ENCODE data around the gene FAM184B. TPM values are rescaled to one million over a fixed set of nuclear protein-coding genes. Genes with fewer than 3 reads are reported as not detected.

The FAM184B gene
- total and polyA plus RNA-seq, 2 experiments from 2014 or later = not detected

DNA sequence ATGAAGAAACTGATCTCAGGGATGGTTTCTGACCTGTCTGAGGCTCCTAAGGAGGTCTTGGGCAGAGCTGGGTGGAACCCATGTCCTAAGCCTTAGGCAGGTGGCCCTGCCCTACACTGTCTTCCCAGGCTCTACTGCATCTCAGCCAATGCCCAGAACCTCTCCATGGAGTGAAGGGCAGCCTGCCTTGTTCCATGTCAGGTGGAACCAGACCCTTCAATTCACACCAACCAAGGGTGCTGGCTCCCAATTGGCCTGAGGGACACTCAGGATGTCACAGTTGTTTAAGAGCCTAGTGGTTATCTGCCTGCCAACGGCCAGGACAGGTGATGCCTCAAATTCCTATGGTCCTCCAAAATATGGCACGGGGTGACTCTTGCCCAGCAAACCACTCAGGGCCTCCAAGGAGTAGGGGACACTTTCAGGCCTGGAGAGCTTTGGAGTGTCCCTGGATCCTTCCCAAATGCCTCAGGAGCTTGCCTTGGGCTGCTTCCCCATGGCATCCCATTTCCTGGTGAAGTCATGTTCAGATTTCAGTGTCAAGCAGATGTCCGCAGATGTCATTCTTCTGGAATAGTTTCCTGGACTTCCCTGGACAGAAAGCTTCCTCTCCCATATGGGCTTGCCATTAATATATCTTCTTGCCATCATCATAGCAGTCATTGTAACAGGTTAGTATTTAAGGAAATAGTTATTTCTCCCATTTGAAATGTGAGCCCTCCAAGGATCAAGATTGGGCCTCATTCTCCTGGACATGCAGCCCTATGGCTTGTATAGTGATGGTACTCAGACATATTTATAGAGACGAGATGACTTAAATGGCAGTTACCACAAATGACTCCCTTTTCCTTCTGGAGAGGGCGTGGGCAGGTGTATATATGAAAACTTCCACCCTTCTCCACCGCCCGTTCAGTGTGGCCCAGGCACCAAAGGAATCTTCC is 99.9 kb downstream of the FAM184B start:
- TF ChIP-seq, protein P1, sequence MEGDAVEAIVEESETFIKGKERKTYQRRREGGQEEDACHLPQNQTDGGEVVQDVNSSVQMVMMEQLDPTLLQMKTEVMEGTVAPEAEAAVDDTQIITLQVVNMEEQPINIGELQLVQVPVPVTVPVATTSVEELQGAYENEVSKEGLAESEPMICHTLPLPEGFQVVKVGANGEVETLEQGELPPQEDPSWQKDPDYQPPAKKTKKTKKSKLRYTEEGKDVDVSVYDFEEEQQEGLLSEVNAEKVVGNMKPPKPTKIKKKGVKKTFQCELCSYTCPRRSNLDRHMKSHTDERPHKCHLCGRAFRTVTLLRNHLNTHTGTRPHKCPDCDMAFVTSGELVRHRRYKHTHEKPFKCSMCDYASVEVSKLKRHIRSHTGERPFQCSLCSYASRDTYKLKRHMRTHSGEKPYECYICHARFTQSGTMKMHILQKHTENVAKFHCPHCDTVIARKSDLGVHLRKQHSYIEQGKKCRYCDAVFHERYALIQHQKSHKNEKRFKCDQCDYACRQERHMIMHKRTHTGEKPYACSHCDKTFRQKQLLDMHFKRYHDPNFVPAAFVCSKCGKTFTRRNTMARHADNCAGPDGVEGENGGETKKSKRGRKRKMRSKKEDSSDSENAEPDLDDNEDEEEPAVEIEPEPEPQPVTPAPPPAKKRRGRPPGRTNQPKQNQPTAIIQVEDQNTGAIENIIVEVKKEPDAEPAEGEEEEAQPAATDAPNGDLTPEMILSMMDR (IDR thresholded peaks at IDR 0.05; ENCODE audit: poor library complexity) = no peak
- no peak for TF ChIP-seq EZH2 (IDR thresholded peaks at IDR 0.05; ENCODE audit: borderline replicate concordance)
- no peak for TF ChIP-seq EZH2phosphoT487 (IDR thresholded peaks at IDR 0.05; ENCODE audit: low read depth, severe bottlenecking, unreplicated experiment)
- WGBS (ENCODE audit: low lambda C conversion rate, missing lambda C conversion rate) = 63% methylated on average over 7 of the region's 7 CpGs

DNA sequence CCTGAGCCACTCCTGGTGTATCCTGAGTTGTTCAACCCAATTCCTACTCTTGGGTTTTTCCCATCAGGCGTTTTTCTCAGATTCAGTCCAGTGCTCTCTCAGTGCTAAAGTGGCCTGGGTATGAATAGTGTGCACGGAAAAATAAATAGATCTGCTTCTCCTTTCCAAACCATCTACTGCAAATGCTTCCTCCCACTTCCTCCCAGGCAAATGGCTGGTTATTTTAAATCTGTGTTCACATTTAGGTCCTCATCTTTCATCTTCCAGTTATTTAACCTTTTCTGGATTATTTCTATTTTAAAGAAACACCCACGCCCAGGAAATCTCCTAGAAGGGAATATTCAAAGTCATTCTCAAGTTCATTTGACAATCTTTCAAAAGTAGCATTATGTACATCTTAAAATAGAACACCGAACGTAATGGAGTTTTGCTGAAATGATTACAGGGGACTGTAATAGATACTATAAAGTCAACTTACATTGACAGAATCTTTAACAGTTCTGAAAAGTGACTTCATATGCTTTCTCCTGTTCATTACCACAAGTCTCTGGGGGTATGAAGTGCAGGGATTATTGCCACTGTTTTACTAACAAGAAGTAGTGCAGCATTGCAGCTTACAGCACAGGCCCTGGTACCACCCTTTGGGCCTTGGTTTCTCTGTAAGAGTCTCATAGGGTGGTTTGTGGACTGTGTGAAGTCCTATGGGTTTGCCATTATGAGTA is 100.7 kb downstream of the FAM184B start:
- Histone ChIP-seq H3K27ac (no peak overlapping the region), H2AFZ (no peak overlapping the region), H4K20me1 (ENCODE audit: insufficient read depth, poor library complexity, severe bottlenecking) (no peaks in the 10 kb centered on the region), H3K9me2 (replicated peaks; ENCODE audit: insufficient read depth) (no peaks in the 10 kb centered on the region), H3K27me3 (no peaks in the 10 kb centered on the region), H3K4me2 (no peak overlapping the region), H3K9me3 (ENCODE audit: low read depth) (no peaks in the 10 kb centered on the region), H3K36me3 (replicated peaks; ENCODE audit: insufficient read depth, low read depth) (no peaks in the 10 kb centered on the region), H3K4me3 (no peak overlapping the region), H3K4me1 (ENCODE audit: insufficient read depth) (no peaks in the 10 kb centered on the region), H3K79me2 (no peaks in the 10 kb centered on the region)
- no peak for DNase-seq (ENCODE audit: low spot score)
- 63% methylated on average over 5 of the region's 5 CpGs for WGBS (ENCODE audit: low lambda C conversion rate, missing lambda C conversion rate)
- TF ChIP-seq EZH2 (IDR thresholded peaks at IDR 0.05; ENCODE audit: borderline replicate concordance) (no peak), EZH2phosphoT487 (IDR thresholded peaks at IDR 0.05; ENCODE audit: low read depth, severe bottlenecking, unreplicated experiment) (no peak)
- TF ChIP-seq, protein P1 (IDR thresholded peaks at IDR 0.05; ENCODE audit: poor library complexity) = no peak

More for the DNA sequence above, 99.9 kb downstream of the FAM184B start:
- Histone ChIP-seq H3K27me3 (no peaks in the 10 kb centered on the region), H2AFZ (no peak overlapping the region), H3K27ac (no peak overlapping the region), H3K4me3 (no peak overlapping the region), H3K36me3 (replicated peaks; ENCODE audit: insufficient read depth, low read depth) (no peaks in the 10 kb centered on the region), H3K4me1 (ENCODE audit: insufficient read depth) (no peaks in the 10 kb centered on the region), H3K9me2 (replicated peaks; ENCODE audit: insufficient read depth) (no peaks in the 10 kb centered on the region), H3K79me2 (no peaks in the 10 kb centered on the region), H3K9me3 (ENCODE audit: low read depth) (no peaks in the 10 kb centered on the region), H4K20me1 (ENCODE audit: insufficient read depth, poor library complexity, severe bottlenecking) (no peaks in the 10 kb centered on the region), H3K4me2 (no peak overlapping the region)
- no peak for DNase-seq (ENCODE audit: low spot score)

- Histone ChIP-seq H3K79me2 (no peaks in the 10 kb centered on the region), H3K9me3 (ENCODE audit: low read depth) (no peaks in the 10 kb centered on the region), H2AFZ (no peak overlapping the region), H3K27me3 (no peaks in the 10 kb centered on the region), H3K27ac (no peak overlapping the region), H3K9me2 (replicated peaks; ENCODE audit: insufficient read depth) (no peaks in the 10 kb centered on the region), H3K4me2 (no peak overlapping the region), H3K4me3 (no peak overlapping the region), H3K36me3 (replicated peaks; ENCODE audit: insufficient read depth, low read depth) (no peaks in the 10 kb centered on the region), H4K20me1 (ENCODE audit: insufficient read depth, poor library complexity, severe bottlenecking) (no peaks in the 10 kb centered on the region), H3K4me1 (ENCODE audit: insufficient read depth) (no peaks in the 10 kb centered on the region)
- no peak for DNase-seq (ENCODE audit: low spot score)
- TF ChIP-seq EZH2phosphoT487 (IDR thresholded peaks at IDR 0.05; ENCODE audit: low read depth, severe bottlenecking, unreplicated experiment) (no peak), EZH2 (IDR thresholded peaks at IDR 0.05; ENCODE audit: borderline replicate concordance) (no peak)
- TF ChIP-seq, protein P1 (IDR thresholded peaks at IDR 0.05; ENCODE audit: poor library complexity) = no peak
These were observed 111.0 kb downstream of the FAM184B start for GRCh38 chr4:17670423-17670822.
